HG02642 (cell line): ENCODE results near the gene ZNF778.
"Not testable (repeated sequence)": the region's sequence is repeated elsewhere in the genome, so short reads cannot be mapped to it uniquely, and the experiment has no call there.

Source experiments
- ATAC-seq: cut with Tn5 transposase; IDR thresholded peaks from one replicate; pipeline ENCODE4 v1.9.1; 2021; ENCODE audit warnings: mild to moderate bottlenecking; ENCODE audit not compliant: unreplicated experiment, poor library complexity

The ZNF778 gene

GRCh38 chr16:89179656-89180315 is 37.7 kb upstream of the ZNF778 start:
- no peak for ATAC-seq

DNA sequence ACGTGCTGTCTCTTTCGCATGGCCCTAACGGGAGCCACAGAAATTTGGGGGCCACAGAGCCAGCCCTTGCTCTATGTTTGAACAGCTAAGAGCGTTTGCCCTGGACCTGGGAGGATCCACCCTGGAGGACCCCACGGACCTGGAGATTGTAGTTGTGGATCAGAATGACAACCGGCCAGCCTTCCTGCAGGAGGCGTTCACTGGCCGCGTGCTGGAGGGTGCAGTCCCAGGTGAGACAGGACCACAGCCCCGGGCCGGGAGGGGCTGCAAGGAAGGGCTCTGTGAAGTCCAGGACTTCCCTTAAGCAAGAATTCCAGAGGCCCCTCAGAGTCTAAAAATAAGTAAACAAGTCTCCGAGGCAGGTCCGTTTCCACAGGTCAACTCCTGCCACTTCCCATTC is 34.0 kb upstream of the ZNF778 start:
- ATAC-seq: no peak

DNA sequence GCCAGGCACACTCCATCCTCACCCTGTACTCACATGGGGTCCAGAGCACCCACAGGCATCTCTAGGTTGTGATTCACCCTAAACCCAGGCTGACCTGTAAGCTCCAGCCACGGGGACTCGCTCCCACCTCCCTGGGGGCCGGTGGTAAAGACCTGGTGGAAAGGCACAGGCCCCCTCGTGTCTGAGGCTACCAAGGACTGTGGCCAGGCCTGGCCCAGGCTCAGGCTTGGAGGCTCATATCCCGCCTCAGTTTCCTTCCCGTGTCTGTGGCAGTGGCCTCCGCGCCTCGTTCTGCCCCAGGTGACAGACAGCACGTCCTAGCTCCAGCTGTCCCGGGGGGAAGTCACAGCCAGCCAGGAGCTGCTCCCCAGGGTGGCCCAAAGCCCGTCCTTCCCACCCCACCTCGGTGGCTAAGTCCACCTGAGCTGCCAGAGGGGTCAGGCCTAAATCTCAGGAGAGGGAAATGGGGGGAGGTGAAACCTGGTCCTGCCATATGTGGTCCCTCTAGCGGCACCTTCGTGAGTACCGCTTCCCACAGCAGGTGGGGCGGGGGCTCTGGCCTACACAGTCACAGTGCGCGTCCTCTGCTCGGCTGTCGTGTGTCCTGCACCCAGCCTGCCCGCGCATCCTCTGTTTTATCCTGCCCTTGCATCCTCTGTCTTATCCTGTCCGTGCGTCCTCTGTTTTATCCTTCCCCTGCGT is 33.4 kb upstream of the ZNF778 start:
- no peak for ATAC-seq

DNA sequence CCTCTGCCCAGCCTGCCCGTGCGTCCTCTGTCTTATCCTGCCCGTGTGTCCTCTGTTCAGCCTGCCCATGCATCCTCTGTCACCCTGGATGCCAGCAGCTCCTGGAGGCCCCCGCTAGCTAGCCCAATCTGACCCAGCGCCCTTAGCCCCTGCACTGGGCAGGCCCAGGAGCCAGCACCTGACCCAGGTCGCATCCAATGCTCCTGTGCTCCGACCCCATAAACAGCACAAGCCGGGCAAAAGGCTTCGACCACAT is 32.9 kb upstream of the ZNF778 start:
- ATAC-seq: no peak

- ATAC-seq: no peak
Measured at GRCh38 chr16:89184933-89185794, 32.3 kb upstream of the ZNF778 start.

GRCh38 chr16:89185887-89186592 is 31.5 kb upstream of the ZNF778 start:
- not testable (repeated sequence) for ATAC-seq

- ATAC-seq: not testable (repeated sequence)
Measured at GRCh38 chr16:89186593-89187031, 30.9 kb upstream of the ZNF778 start.

DNA sequence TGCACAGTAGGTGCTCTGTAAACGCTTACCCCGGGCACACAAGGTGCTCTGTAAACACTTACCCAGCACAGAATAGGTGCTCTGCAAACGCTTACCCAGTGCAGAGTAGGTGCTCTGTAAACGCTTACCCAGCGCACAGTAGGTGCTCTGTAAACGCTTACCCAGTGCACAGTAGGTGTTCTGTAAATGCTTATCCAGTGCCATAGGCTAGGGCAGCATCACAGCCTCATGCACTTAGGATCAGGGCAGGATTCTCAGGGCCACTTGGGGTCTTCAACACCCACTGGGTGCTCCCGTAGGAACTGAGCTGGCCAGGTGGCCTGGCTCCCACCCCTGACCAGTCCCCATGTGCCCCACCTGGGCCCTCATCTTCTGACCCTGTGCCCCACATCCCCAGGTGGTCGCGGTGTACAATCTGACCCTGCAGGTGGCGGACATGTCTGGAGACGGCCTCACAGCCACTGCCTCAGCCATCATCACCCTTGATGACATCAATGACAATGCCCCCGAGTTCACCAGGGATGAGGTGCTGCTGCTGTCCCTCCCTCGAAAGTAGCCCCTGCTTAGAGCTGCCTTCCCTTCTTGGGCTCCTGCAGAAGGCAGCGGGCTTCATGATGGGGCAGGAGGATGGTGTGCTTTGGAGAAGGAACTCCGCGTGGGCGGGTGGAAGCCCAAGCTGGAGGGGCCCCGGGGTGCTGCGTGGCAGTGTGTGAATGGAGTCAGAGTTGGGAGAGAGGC is 30.3 kb upstream of the ZNF778 start:
- ATAC-seq: no peak

GRCh38 chr16:89187770-89188392 is 29.6 kb upstream of the ZNF778 start:
- no peak for ATAC-seq

DNA sequence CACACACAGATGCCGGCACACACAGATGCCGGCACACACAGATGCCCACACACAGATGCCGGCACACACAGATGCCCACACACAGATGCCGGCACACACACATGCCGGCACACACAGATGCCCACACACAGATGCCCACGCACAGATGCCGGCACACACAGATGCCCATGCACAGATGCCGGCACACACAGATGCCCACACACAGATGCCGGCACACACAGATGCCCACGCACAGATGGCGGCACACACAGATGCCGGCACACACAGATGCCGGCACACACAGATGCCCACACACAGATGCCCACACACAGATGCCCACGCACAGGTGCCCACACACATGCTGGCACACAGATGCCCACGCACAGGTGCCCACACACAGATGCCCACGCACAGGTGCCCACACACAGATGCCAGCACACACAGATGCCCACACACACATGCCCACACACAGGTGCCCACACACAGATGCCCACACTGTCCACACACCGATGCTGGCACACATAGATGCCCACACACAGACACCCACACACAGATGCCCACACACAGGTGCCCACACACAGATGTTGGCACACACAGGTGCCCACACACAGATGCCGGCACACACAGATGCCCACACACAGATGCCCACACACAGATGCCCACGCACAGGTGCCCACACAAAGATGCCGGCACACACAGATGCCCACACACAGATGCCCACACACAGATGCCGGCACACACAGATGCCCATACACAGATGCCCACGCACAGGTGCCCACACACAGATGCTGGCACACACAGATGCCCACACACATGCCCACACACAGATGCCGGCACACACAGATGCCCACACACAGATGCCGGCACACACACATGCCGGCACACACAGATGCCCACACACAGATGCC is 28.8 kb upstream of the ZNF778 start:
- not testable (repeated sequence) for ATAC-seq

- no peak for ATAC-seq
Measured at GRCh38 chr16:89189358-89190025, 28.0 kb upstream of the ZNF778 start.

DNA sequence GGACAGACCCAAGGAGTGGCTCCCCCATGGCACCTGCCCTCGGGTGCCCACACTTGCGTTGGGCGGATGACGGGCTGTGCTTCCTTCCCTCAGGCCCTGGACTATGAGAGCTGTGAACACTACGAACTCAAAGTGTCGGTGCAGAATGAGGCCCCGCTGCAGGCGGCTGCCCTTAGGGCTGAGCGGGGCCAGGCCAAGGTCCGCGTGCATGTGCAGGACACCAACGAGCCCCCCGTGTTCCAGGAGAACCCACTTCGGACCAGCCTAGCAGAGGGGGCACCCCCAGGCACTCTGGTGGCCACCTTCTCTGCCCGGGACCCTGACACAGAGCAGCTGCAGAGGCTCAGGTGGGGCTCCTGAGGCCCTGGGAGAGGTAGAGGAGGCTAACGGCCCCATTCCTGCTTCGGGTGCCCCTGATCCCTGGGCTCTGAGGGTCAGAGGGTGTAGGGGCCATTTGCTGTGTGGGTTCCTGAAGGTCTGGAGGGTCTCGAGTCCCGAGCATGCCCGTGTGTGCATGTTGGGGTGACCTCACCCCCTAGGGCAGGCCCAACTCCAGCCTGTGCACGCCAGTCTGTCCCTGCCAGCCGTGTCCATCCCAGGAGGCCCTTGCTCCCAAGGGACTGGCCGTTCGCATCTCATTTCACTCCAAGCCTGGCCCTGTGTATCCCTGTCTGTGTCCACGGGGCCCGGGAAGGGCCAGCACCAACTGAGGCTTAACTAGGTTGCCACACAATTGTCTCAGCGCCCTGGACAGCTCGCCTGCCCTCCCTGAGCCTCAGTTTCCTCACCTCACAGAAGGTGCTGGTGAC is 27.1 kb upstream of the ZNF778 start:
- no peak for ATAC-seq

DNA sequence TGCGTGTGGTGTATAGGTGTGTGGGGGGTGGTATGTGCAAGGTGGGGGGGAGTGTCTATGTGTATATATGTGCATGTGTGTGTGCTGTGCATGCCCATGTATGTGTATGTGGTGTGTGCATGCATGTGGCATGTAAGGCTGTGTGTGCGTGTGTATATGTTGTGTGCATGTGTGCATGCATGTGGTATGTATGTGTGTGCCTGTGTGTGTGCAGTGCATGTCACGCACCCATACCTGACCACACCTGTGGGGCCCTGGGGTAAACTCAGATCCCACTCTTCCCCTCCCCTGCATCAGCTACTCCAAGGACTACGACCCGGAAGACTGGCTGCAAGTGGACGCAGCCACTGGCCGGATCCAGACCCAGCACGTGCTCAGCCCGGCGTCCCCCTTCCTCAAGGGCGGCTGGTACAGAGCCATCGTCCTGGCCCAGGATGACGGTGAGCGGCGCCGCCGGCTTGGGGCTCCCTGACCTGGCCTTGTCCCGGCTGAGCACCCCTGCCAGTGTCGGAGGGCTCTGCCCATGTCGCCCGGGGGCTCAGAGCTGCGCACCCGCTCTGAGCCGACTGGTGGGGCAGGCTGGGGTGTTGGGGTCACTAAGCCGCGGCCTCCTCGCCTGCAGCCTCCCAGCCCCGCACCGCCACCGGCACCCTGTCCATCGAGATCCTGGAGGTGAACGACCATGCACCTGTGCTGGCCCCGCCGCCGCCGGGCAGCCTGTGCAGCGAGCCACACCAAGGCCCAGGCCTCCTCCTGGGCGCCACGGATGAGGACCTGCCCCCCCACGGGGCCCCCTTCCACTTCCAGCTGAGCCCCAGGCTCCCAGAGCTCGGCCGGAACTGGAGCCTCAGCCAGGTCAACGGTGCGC is 26.2 kb upstream of the ZNF778 start:
- no peak for ATAC-seq

DNA sequence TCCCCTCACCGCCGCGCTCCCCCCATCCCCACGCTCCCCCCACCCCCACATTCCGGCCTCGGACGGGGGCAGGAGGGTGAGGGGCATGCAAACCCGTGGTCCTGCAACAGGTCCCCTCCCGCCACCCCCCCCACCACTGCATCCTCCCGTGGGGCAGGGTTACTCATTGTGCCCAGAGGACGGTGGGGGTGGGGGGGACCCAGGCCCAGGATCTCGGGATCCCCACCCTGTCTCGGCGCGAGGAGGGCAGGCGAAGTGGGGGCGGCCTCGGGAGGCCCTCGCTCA is 25.7 kb upstream of the ZNF778 start:
- peak; percentile 4 for ATAC-seq

DNA sequence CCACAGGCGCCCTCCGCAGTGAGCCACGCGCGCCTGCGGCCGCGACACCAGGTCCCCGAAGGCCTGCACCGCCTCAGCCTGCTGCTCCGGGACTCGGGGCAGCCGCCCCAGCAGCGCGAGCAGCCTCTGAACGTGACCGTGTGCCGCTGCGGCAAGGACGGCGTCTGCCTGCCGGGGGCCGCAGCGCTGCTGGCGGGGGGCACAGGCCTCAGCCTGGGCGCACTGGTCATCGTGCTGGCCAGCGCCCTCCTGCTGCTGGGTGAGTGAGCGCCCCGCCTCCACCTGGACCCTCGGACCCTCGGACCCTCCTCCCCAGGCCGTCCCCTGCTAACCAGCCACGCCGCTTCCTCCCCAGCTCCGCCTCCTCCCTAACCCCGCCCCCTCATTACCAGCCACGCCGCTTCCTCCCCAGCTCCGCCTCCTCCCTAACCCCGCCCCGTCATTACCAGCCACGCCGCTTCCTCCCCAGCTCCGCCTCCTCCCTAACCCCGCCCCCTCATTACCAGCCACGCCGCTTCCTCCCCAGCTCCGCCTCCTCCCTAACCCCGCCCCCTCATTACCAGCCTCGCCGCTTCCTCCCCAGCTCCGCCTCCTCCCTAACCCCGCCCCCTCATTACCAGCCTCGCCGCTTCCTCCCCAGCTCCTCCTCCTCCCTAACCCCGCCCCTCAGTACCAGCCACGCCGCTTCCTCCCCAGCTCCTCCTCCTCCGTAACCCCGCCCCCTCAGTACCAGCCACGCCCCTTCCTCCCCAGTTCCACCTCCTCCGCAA is 25.1 kb upstream of the ZNF778 start:
- ATAC-seq: peak; percentile 46
